Neutrophil (primary cell): ENCODE data around the gene RBM39.

Experiments used
- H3K27ac ChIP-seq: fragments of 200-600 bp; sonication (generic); 2 replicates; pipeline ENCODE4 v1.5.1; 2016; ENCODE audit warnings: mild to moderate bottlenecking, moderate library complexity
- H3K27me3 ChIP-seq: fragments of 200-600 bp; sonication (generic); 2 replicates; pipeline ENCODE4 v1.6.0; 2016; ENCODE audit warnings: mild to moderate bottlenecking
- H3K36me3 ChIP-seq: fragments of 200-600 bp; sonication (generic); 2 replicates; pipeline ENCODE4 v1.5.1; 2017
- H3K4me1 ChIP-seq, 2 experiments: fragments of 200-600 bp in 1 of 2; sonication (generic) in 1 of 2; 1 replicate in 1 of 2; 2 replicates in 1 of 2; pipeline versions ENCODE4 v1.5.1 to v1.6.1; 2013 to 2016; ENCODE audit warnings: low read depth in 1 of 2, low read length in 1 of 2, mild to moderate bottlenecking in 1 of 2, moderate library complexity in 1 of 2; ENCODE audit not compliant: control insufficient read depth in 1 of 2, insufficient read depth in 1 of 2
- H3K4me3 ChIP-seq, 2 experiments: fragments of 200-600 bp in 1 of 2; sonication (generic) in 1 of 2; 1 replicate in 1 of 2; 2 replicates in 1 of 2; pipeline ENCODE4 v1.5.1; 2013 to 2016; ENCODE audit warnings: low read depth in 1 of 2, low read length in 1 of 2, mild to moderate bottlenecking in 1 of 2, moderate library complexity in 1 of 2
- H3K9me3 ChIP-seq: fragments of 200-600 bp; sonication (generic); 2 replicates; pipeline ENCODE4 v1.5.1; 2016
- TF ChIP-seq, protein P1 (sequence below): fragments of 200-600 bp; sonication (generic); IDR thresholded peaks from 2 replicates; pipeline ENCODE4 v1.5.1; 2016; ENCODE audit warnings: antibody characterized with exemption

Gene RBM39

DNA sequence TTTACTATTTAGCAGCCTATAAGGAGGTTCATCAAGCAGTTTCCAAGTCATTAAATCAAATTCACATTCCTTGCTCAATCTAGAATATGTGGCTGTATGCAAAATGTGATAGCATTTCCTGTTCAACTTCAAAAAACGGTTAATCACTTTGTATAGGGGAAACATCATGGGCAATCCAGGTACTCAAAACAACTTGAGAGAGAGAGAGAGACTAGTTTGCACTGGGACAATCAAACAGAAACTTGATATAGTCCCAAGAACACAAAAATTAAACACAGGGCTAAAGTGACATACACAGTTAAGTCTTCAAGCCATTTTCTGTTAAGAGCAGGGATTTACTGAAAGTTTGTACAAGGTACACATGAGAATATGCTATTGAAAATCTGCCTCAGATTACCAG, 84.8 kb downstream of the RBM39 start:
- TF ChIP-seq, protein P1, sequence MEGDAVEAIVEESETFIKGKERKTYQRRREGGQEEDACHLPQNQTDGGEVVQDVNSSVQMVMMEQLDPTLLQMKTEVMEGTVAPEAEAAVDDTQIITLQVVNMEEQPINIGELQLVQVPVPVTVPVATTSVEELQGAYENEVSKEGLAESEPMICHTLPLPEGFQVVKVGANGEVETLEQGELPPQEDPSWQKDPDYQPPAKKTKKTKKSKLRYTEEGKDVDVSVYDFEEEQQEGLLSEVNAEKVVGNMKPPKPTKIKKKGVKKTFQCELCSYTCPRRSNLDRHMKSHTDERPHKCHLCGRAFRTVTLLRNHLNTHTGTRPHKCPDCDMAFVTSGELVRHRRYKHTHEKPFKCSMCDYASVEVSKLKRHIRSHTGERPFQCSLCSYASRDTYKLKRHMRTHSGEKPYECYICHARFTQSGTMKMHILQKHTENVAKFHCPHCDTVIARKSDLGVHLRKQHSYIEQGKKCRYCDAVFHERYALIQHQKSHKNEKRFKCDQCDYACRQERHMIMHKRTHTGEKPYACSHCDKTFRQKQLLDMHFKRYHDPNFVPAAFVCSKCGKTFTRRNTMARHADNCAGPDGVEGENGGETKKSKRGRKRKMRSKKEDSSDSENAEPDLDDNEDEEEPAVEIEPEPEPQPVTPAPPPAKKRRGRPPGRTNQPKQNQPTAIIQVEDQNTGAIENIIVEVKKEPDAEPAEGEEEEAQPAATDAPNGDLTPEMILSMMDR = no peak
- Histone ChIP-seq H3K4me1 (peaks cover 29 to 31% of the 10 kb centered on the region in 2 experiments), H3K4me3 (no peak overlapping the region), H3K9me3 (no peaks in the 10 kb centered on the region), H3K36me3 (peaks cover 29% of the 10 kb centered on the region), H3K27me3 (no peaks in the 10 kb centered on the region), H3K27ac (peak overlapping the region; percentile 0)

DNA sequence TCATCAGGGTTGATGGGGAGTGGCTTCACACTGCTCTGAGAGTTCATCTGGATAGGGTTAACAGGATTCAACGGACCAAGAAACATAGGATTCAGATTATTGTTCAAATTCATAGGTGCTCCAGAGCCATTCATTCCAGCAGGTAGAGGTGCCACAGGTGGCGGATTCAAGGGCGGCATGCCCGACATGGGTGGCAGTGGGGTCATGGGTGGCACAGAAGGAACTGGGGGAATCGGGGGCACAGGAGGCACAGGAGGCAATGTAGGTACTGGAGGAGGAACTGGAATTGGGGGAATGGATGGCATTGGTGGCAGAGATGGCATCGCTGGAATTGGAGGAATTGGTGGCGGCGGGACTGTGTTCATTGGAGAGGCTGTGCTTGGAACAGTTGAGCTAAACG, 87.6 kb downstream of the RBM39 start:
- H3K27me3 ChIP-seq = no peaks in the 10 kb centered on the region
- H3K9me3 ChIP-seq = no peaks in the 10 kb centered on the region
- peaks cover 42% of the 10 kb centered on the region for H3K36me3 ChIP-seq
- H3K27ac ChIP-seq = no peak overlapping the region
- no peak overlapping the region for H3K4me3 ChIP-seq
- peaks cover 3% of the 10 kb centered on the region in 2 experiments for H3K4me1 ChIP-seq
- TF ChIP-seq, protein P1 = no peak

DNA sequence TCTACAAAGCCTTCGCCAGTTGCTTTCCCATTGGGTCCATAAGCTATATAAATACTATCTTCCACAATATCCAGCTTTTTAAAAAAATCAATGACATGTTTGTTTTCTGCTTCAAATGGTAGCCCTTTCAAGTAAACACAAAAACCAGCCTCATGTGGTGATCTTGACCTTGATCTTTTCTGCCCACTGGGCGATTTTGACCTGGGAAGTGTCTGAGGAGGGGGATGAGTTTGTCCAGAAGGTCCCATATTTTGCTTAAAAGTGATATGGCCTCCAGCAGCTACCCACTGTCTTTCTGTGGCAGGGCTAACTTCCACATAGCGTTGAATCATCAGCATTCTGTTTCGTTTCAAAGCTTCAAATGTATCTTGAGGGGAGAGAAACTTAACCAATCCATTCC, 88.2 kb downstream of the RBM39 start:
- Histone ChIP-seq H3K27me3 (no peaks in the 10 kb centered on the region), H3K9me3 (no peaks in the 10 kb centered on the region), H3K36me3 (peaks cover 42% of the 10 kb centered on the region), H3K27ac (no peak overlapping the region), H3K4me1 (peaks cover 0 to 2% of the 10 kb centered on the region in 2 experiments), H3K4me3 (no peak overlapping the region)
- TF ChIP-seq, protein P1 = no peak
